ENCODE results near the gene MOGAT1.
A peak's percentile ranks its signal among the peaks of the same experiment; 100 is the strongest.

GRCh38 chr2:222708274-222708710 lies 36.8 kb downstream of the MOGAT1 start:
- TF ChIP-seq CTCF (conservative IDR thresholded peaks at IDR 0.05; ENCODE audit: low read depth, low read length) (peak; percentile 92), EZH2 (IDR thresholded peaks at IDR 0.05; ENCODE audit: borderline replicate concordance, low read depth, low read length, poor library complexity, severe bottlenecking) (no peak)

All from A673 (cell line).